KMS-11 (cell line): ENCODE data around the gene CPSF4L.

Source experiments
- H2AFZ ChIP-seq: fragments of 200-600 bp; sonication (generic); 2 replicates; pipeline ENCODE4 v1.6.1; 2016; ENCODE audit warnings: antibody characterized with exemption, mixed run types, low read depth
- H3K27ac ChIP-seq: fragments of 200-600 bp; sonication (generic); 2 replicates; pipeline ENCODE4 v1.6.1; 2016; ENCODE audit warnings: mild to moderate bottlenecking, mixed run types
- H3K27me3 ChIP-seq: fragments of 200-600 bp; sonication (generic); 2 replicates; pipeline ENCODE4 v1.6.1; 2017; ENCODE audit warnings: mild to moderate bottlenecking, low read depth, mixed run types, moderate library complexity; ENCODE audit not compliant: insufficient read depth
- H3K36me3 ChIP-seq: fragments of 200-600 bp; sonication (generic); 2 replicates; pipeline ENCODE4 v1.6.1; 2017; ENCODE audit warnings: mild to moderate bottlenecking, mixed run types; ENCODE audit not compliant: insufficient read depth
- H3K4me1 ChIP-seq: fragments of 200-600 bp; sonication (generic); 2 replicates; pipeline ENCODE4 v1.6.1; 2016; ENCODE audit warnings: mild to moderate bottlenecking, low read depth, mixed run types; ENCODE audit not compliant: poor library complexity, severe bottlenecking
- H3K4me2 ChIP-seq: fragments of 200-600 bp; sonication (generic); 2 replicates; pipeline ENCODE4 v1.7.0; 2016; ENCODE audit warnings: mild to moderate bottlenecking, mixed run types
- H3K4me3 ChIP-seq: fragments of 200-600 bp; sonication (generic); IDR thresholded peaks from 2 replicates; pipeline ENCODE4 v1.6.1; 2017; ENCODE audit warnings: low read depth, low read length, mixed read lengths; ENCODE audit not compliant: insufficient read depth
- H3K79me2 ChIP-seq: fragments of 200-600 bp; sonication (generic); 2 replicates; pipeline ENCODE4 v1.6.1; 2016; ENCODE audit warnings: low read depth, mixed run types; ENCODE audit not compliant: insufficient read depth
- H3K9ac ChIP-seq: fragments of 200-600 bp; sonication (generic); 2 replicates; pipeline ENCODE4 v1.6.1; 2016; ENCODE audit warnings: mild to moderate bottlenecking, mixed run types
- H4K20me1 ChIP-seq: fragments of 200-600 bp; sonication (generic); 2 replicates; pipeline ENCODE4 v1.6.1; 2016; ENCODE audit warnings: mild to moderate bottlenecking, mixed run types; ENCODE audit not compliant: insufficient read depth
- TF ChIP-seq, protein P1 (sequence below): fragments of 200-600 bp; sonication (generic); conservative IDR thresholded peaks from 2 replicates; pipeline ENCODE4 v1.6.1; 2017; ENCODE audit warnings: low read depth, mild to moderate bottlenecking, antibody characterized with exemption, low read length, moderate library complexity, mixed read lengths

The CPSF4L gene

DNA sequence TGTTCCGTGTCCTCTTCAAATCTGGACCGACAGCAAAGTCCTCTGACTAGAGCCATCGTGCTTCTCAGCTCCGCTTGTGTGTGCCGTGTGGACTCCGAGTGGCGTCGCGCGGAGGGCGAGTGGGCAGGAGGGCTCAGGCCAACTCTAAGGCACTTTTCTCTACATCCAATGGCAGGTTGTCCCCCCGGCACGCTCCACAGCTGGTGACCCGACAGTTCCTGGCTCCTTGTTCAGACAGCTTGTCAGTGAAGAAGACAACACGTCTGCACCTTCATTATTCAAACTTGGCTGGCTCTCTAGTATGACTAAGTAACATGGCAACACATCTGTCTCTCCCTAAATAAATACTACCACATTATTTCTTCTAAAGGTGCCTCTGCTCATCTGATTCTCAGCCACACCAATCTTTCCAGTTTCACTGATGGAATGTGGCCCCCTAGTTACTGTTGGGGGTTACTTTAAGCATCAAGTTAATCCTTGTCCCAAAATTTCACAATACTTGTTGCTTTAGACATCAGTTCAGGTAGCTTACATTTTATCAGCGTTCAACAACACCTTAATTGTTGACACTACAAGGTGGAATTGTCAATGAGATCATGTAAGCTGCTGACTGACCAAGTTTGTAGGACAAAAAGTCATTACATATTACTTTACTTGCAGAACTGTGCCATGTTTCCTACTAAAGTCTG lies 53.4 kb downstream of the CPSF4L start:
- Histone ChIP-seq H3K4me1 (no peaks in the 10 kb centered on the region), H4K20me1 (no peaks in the 10 kb centered on the region), H3K9ac (no peak overlapping the region), H3K4me3 (no peak overlapping the region), H3K27ac (no peak overlapping the region), H2AFZ (no peak overlapping the region), H3K79me2 (peaks cover 4% of the 10 kb centered on the region; the same call in 1 of the 2 replicates), H3K4me2 (no peak overlapping the region), H3K36me3 (peaks cover 3% of the 10 kb centered on the region; the same call in 1 of the 2 replicates), H3K27me3 (no peaks in the 10 kb centered on the region)
- TF ChIP-seq, protein P1, sequence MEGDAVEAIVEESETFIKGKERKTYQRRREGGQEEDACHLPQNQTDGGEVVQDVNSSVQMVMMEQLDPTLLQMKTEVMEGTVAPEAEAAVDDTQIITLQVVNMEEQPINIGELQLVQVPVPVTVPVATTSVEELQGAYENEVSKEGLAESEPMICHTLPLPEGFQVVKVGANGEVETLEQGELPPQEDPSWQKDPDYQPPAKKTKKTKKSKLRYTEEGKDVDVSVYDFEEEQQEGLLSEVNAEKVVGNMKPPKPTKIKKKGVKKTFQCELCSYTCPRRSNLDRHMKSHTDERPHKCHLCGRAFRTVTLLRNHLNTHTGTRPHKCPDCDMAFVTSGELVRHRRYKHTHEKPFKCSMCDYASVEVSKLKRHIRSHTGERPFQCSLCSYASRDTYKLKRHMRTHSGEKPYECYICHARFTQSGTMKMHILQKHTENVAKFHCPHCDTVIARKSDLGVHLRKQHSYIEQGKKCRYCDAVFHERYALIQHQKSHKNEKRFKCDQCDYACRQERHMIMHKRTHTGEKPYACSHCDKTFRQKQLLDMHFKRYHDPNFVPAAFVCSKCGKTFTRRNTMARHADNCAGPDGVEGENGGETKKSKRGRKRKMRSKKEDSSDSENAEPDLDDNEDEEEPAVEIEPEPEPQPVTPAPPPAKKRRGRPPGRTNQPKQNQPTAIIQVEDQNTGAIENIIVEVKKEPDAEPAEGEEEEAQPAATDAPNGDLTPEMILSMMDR, result no peak

DNA sequence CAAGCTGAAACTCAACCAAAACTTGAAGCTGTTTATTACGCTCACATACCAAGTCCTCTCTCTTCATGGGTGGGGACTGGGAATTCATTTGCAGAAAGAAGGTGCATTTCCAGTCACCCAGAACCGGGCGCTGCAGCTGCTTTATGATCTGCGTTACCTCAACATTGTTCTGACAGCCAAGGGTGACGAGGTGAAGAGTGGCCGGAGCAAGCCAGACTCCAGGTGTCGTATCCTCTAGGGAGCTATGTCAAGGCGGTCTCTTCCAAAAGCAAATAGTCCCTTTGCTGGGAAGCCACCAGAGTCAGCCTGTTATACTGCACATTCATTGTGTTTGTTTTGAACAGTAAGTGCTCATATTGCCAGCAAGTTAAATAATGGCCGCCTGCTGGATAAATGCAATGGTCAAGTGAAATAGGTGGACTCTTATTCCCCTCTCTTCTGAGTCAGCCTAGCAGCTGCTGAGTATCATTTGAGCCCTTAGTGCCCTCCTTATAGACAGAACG lies 56.2 kb downstream of the CPSF4L start:
- TF ChIP-seq, protein P1, result no peak
- no peaks in the 10 kb centered on the region for H3K4me1 ChIP-seq
- no peaks in the 10 kb centered on the region; the same call in 1 of the 2 replicates for H3K79me2 ChIP-seq
- no peak overlapping the region for H3K4me2 ChIP-seq
- H3K27me3 ChIP-seq, result no peaks in the 10 kb centered on the region
- no peak overlapping the region for H3K4me3 ChIP-seq
- H3K27ac ChIP-seq, result no peak overlapping the region
- H3K36me3 ChIP-seq, result peaks cover 14% of the 10 kb centered on the region; the same call in 1 of the 2 replicates
- H4K20me1 ChIP-seq, result no peaks in the 10 kb centered on the region
- no peak overlapping the region for H2AFZ ChIP-seq
- no peak overlapping the region for H3K9ac ChIP-seq

DNA sequence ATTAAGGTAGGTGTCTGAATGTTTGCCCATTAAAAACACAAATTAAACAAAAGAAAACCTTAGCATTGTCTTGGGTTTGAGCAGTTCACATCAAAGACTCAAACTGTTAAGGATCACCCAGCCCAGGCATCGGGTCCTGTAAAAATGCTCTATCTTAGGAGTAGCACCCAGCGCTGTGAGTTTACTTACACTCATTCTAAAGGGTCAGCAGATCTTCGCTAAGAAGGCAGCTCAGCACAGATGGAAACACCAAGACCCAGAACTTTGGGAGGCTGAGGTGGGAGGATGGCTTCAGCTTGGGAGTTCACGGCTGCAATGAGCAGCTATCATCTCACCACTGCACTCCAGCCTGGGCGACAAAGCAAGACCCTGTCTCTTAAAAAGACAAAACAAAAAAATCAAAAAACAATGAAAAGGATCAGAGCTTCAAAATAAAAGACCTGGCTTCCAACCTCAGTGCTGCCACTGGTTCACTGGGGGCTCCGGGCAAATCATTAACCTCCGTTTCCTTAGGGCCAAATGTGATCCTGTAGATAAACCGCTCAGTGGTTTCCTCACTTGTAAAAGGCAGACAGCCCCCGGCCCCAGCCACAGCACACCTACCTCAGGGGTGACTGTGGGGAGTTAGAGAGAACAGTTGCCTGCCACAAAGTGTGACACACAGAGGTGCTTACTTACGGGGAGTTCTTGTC lies 57.7 kb downstream of the CPSF4L start:
- peaks cover 26% of the 10 kb centered on the region; the same call in 1 of the 2 replicates for H3K36me3 ChIP-seq
- no peaks in the 10 kb centered on the region for H3K4me1 ChIP-seq
- H2AFZ ChIP-seq, result no peak overlapping the region
- H3K9ac ChIP-seq, result no peak overlapping the region
- no peaks in the 10 kb centered on the region for H3K79me2 ChIP-seq
- H4K20me1 ChIP-seq, result no peaks in the 10 kb centered on the region
- H3K4me2 ChIP-seq, result no peak overlapping the region
- TF ChIP-seq, protein P1, result no peak
- no peak overlapping the region for H3K4me3 ChIP-seq
- H3K27ac ChIP-seq, result no peak overlapping the region
- no peaks in the 10 kb centered on the region for H3K27me3 ChIP-seq

DNA sequence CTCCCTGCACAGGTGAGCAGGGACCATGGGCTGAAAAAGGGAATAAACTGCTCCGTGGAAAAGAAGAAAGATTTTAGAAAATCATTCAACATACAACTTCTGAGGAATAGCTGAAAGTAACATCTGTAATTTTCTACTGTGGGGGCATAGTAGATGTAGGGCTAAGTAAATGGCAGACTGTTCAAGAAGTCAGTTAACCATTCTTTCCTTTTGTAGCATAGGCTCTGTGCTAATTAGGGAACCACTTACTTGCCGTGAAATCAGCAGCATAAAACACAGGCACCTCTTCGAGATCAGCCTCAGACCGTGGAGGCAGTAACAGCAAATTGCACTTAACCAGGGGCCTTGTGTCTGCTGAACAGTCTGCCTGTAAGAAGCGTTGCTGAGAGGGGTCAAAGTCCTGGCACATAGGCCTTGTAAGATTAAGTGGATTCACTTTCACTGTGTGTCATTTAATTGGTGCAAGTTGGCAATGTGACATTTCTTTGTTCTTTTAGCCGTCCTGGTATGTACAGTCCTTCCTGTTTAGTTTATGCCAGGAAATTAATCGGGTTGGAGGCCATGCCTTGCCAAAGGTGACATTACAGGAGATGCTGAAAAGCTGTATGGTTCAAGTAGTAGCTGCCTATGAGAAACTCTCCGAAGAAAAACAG lies 58.4 kb downstream of the CPSF4L start:
- Histone ChIP-seq H4K20me1 (no peaks in the 10 kb centered on the region), H3K27me3 (no peaks in the 10 kb centered on the region), H3K79me2 (no peaks in the 10 kb centered on the region), H3K4me2 (no peak overlapping the region), H3K4me1 (no peaks in the 10 kb centered on the region), H3K4me3 (no peak overlapping the region), H3K9ac (no peak overlapping the region), H2AFZ (no peak overlapping the region), H3K36me3 (peaks cover 33% of the 10 kb centered on the region; the same call in 1 of the 2 replicates), H3K27ac (no peak overlapping the region)
- TF ChIP-seq, protein P1, result no peak
